ENCODE measurements around the gene CCNK.

The CCNK gene

GRCh38 chr14:99463974-99464373 is 17.2 kb upstream of the CCNK start:
- no peak overlapping the region for H3K4me3 ChIP-seq (ENCODE audit: control insufficient read depth, low read depth, low read length)
- no peak for TF ChIP-seq CTCF (conservative IDR thresholded peaks at IDR 0.05; ENCODE audit: control insufficient read depth, insufficient read depth, low read depth, low read length)
- no peak for DNase-seq (ENCODE audit: low read depth)

- no peak overlapping the region for H3K4me3 ChIP-seq (ENCODE audit: control insufficient read depth, low read depth, low read length)
- DNase-seq (ENCODE audit: low read depth): no peak
- no peak for TF ChIP-seq CTCF (conservative IDR thresholded peaks at IDR 0.05; ENCODE audit: control insufficient read depth, insufficient read depth, low read depth, low read length)
Observed at GRCh38 chr14:99465288-99465687, 15.9 kb upstream of the CCNK start.

GRCh38 chr14:99466758-99467157 is 14.5 kb upstream of the CCNK start:
- no peak for DNase-seq (ENCODE audit: low read depth)
- TF ChIP-seq CTCF (conservative IDR thresholded peaks at IDR 0.05; ENCODE audit: control insufficient read depth, insufficient read depth, low read depth, low read length): no peak
- no peak overlapping the region for H3K4me3 ChIP-seq (ENCODE audit: control insufficient read depth, low read depth, low read length)

- no peak overlapping the region for H3K4me3 ChIP-seq (ENCODE audit: control insufficient read depth, low read depth, low read length)
- DNase-seq (ENCODE audit: low read depth): no peak
- no peak for TF ChIP-seq CTCF (conservative IDR thresholded peaks at IDR 0.05; ENCODE audit: control insufficient read depth, insufficient read depth, low read depth, low read length)
Observed at GRCh38 chr14:99467336-99468078, 13.7 kb upstream of the CCNK start.

GRCh38 chr14:99468081-99468480 is 13.1 kb upstream of the CCNK start:
- no peak overlapping the region for H3K4me3 ChIP-seq (ENCODE audit: control insufficient read depth, low read depth, low read length)
- DNase-seq (ENCODE audit: low read depth): no peak
- no peak for TF ChIP-seq CTCF (conservative IDR thresholded peaks at IDR 0.05; ENCODE audit: control insufficient read depth, insufficient read depth, low read depth, low read length)

GRCh38 chr14:99468836-99469592 is 12.2 kb upstream of the CCNK start:
- no peak overlapping the region for H3K4me3 ChIP-seq (ENCODE audit: control insufficient read depth, low read depth, low read length)
- TF ChIP-seq CTCF (conservative IDR thresholded peaks at IDR 0.05; ENCODE audit: control insufficient read depth, insufficient read depth, low read depth, low read length): no peak
- DNase-seq (ENCODE audit: low read depth): no peak
